HG03457 (cell line): ENCODE results near the gene DEPP1.
A peak's percentile ranks its signal among the peaks of the same experiment; 100 is the strongest.

Experiments
- ATAC-seq: cut with Tn5 transposase; IDR thresholded peaks from one replicate; pipeline ENCODE4 v1.9.1; 2021; ENCODE audit warnings: moderate number of reproducible peaks; ENCODE audit not compliant: unreplicated experiment

DEPP1 gene

GRCh38 chr10:44955413-44956070 lies 23.1 kb downstream of the DEPP1 start:
- no peak for ATAC-seq

GRCh38 chr10:44954962-44955361 lies 23.6 kb downstream of the DEPP1 start:
- no peak for ATAC-seq

- no peak for ATAC-seq
Measured at GRCh38 chr10:44954042-44954441, 24.6 kb downstream of the DEPP1 start.

GRCh38 chr10:44952779-44953231 lies 25.8 kb downstream of the DEPP1 start:
- no peak for ATAC-seq

GRCh38 chr10:44951576-44952226 lies 26.9 kb downstream of the DEPP1 start:
- no peak for ATAC-seq

- ATAC-seq, result no peak
Measured at GRCh38 chr10:44950326-44951225, 28.0 kb downstream of the DEPP1 start.

- no peak for ATAC-seq
Measured at GRCh38 chr10:44949915-44950314, 28.7 kb downstream of the DEPP1 start.

- ATAC-seq, result no peak
Measured at GRCh38 chr10:44949127-44949802, 29.3 kb downstream of the DEPP1 start.

GRCh38 chr10:44948642-44949041 lies 30.0 kb downstream of the DEPP1 start:
- no peak for ATAC-seq

GRCh38 chr10:44947371-44948152 lies 31.0 kb downstream of the DEPP1 start:
- peak; percentile 42 for ATAC-seq

GRCh38 chr10:44946205-44946604 lies 32.4 kb downstream of the DEPP1 start:
- ATAC-seq, result peak; percentile 53

- ATAC-seq, result no peak
Measured at GRCh38 chr10:44944354-44944753, 34.3 kb downstream of the DEPP1 start.

- ATAC-seq, result no peak
Measured at GRCh38 chr10:44939691-44940401, 38.8 kb downstream of the DEPP1 start.

GRCh38 chr10:44938956-44939355 lies 39.7 kb downstream of the DEPP1 start:
- ATAC-seq, result no peak

- ATAC-seq, result no peak
Measured at GRCh38 chr10:44937196-44938005, 41.2 kb downstream of the DEPP1 start.

- ATAC-seq, result no peak
Measured at GRCh38 chr10:44936314-44936975, 42.2 kb downstream of the DEPP1 start.

GRCh38 chr10:44935966-44936295 lies 42.7 kb downstream of the DEPP1 start:
- no peak for ATAC-seq

- no peak for ATAC-seq
Measured at GRCh38 chr10:44935201-44935965, 43.2 kb downstream of the DEPP1 start.
